Neutrophil (primary cell): Measurements from ENCODE around the gene PTGDS.

Source experiments
- H3K27ac ChIP-seq: fragments of 200-600 bp; sonication (generic); 2 replicates; pipeline ENCODE4 v1.5.1; 2016; ENCODE audit warnings: mild to moderate bottlenecking, moderate library complexity
- H3K27me3 ChIP-seq: fragments of 200-600 bp; sonication (generic); 2 replicates; pipeline ENCODE4 v1.6.0; 2016; ENCODE audit warnings: mild to moderate bottlenecking
- H3K36me3 ChIP-seq: fragments of 200-600 bp; sonication (generic); 2 replicates; pipeline ENCODE4 v1.5.1; 2017
- H3K4me1 ChIP-seq, 2 experiments: fragments of 200-600 bp in 1 of 2; sonication (generic) in 1 of 2; 1 replicate in 1 of 2; 2 replicates in 1 of 2; pipeline versions ENCODE4 v1.5.1 to v1.6.1; 2013 to 2016; ENCODE audit warnings: low read depth in 1 of 2, low read length in 1 of 2, mild to moderate bottlenecking in 1 of 2, moderate library complexity in 1 of 2; ENCODE audit not compliant: control insufficient read depth in 1 of 2, insufficient read depth in 1 of 2
- H3K4me3 ChIP-seq, 2 experiments: fragments of 200-600 bp in 1 of 2; sonication (generic) in 1 of 2; 1 replicate in 1 of 2; 2 replicates in 1 of 2; pipeline ENCODE4 v1.5.1; 2013 to 2016; ENCODE audit warnings: low read depth in 1 of 2, low read length in 1 of 2, mild to moderate bottlenecking in 1 of 2, moderate library complexity in 1 of 2
- H3K9me3 ChIP-seq: fragments of 200-600 bp; sonication (generic); 2 replicates; pipeline ENCODE4 v1.5.1; 2016
- TF ChIP-seq, protein P1 (sequence below): fragments of 200-600 bp; sonication (generic); IDR thresholded peaks from 2 replicates; pipeline ENCODE4 v1.5.1; 2016; ENCODE audit warnings: antibody characterized with exemption

The PTGDS gene

GRCh38 chr9:136962701-136963248 lies 14.5 kb upstream of the PTGDS start:
- H3K36me3 ChIP-seq = no peaks in the 10 kb centered on the region
- H3K27ac ChIP-seq = no peak overlapping the region
- peaks cover 10% of the 10 kb centered on the region for H3K27me3 ChIP-seq
- H3K4me3 ChIP-seq = no peak overlapping the region
- TF ChIP-seq, protein P1, sequence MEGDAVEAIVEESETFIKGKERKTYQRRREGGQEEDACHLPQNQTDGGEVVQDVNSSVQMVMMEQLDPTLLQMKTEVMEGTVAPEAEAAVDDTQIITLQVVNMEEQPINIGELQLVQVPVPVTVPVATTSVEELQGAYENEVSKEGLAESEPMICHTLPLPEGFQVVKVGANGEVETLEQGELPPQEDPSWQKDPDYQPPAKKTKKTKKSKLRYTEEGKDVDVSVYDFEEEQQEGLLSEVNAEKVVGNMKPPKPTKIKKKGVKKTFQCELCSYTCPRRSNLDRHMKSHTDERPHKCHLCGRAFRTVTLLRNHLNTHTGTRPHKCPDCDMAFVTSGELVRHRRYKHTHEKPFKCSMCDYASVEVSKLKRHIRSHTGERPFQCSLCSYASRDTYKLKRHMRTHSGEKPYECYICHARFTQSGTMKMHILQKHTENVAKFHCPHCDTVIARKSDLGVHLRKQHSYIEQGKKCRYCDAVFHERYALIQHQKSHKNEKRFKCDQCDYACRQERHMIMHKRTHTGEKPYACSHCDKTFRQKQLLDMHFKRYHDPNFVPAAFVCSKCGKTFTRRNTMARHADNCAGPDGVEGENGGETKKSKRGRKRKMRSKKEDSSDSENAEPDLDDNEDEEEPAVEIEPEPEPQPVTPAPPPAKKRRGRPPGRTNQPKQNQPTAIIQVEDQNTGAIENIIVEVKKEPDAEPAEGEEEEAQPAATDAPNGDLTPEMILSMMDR = no peak
- no peaks in the 10 kb centered on the region for H3K4me1 ChIP-seq
- no peaks in the 10 kb centered on the region for H3K9me3 ChIP-seq

GRCh38 chr9:136963341-136963740 lies 14.0 kb upstream of the PTGDS start:
- no peak overlapping the region for H3K27ac ChIP-seq
- H3K4me3 ChIP-seq = no peak overlapping the region
- H3K9me3 ChIP-seq = no peaks in the 10 kb centered on the region
- no peaks in the 10 kb centered on the region for H3K36me3 ChIP-seq
- H3K27me3 ChIP-seq = peaks cover 10% of the 10 kb centered on the region
- H3K4me1 ChIP-seq = no peaks in the 10 kb centered on the region
- TF ChIP-seq, protein P1 = no peak

- H3K36me3 ChIP-seq = no peaks in the 10 kb centered on the region
Measured at GRCh38 chr9:136963751-136964150, 13.6 kb upstream of the PTGDS start.

GRCh38 chr9:136964171-136964689 lies 13.1 kb upstream of the PTGDS start:
- Histone ChIP-seq H3K9me3 (no peaks in the 10 kb centered on the region), H3K27me3 (peaks cover 10% of the 10 kb centered on the region), H3K36me3 (no peaks in the 10 kb centered on the region), H3K4me1 (no peaks in the 10 kb centered on the region), H3K27ac (no peak overlapping the region), H3K4me3 (no peak overlapping the region)
- TF ChIP-seq, protein P1 = no peak

More at GRCh38 chr9:136963751-136964150, 13.6 kb upstream of the PTGDS start:
- TF ChIP-seq, protein P1 = no peak
- Histone ChIP-seq H3K4me1 (no peaks in the 10 kb centered on the region), H3K27ac (no peak overlapping the region), H3K9me3 (no peaks in the 10 kb centered on the region), H3K4me3 (no peak overlapping the region), H3K27me3 (peaks cover 10% of the 10 kb centered on the region)

GRCh38 chr9:136964833-136965422 lies 12.4 kb upstream of the PTGDS start:
- H3K4me3 ChIP-seq = no peak overlapping the region

More at GRCh38 chr9:136964833-136965422, 12.4 kb upstream of the PTGDS start:
- Histone ChIP-seq H3K27me3 (peaks cover 10% of the 10 kb centered on the region), H3K9me3 (no peaks in the 10 kb centered on the region), H3K36me3 (no peaks in the 10 kb centered on the region), H3K27ac (no peak overlapping the region), H3K4me1 (no peaks in the 10 kb centered on the region)
- TF ChIP-seq, protein P1 = no peak
